ENCODE results near the gene PIK3R1.

PIK3R1 gene

GRCh38 chr5:68215208-68215897, at the start of gene PIK3R1:
Gene PIK3R1, plus strand, starts transcription at chr5:68215756. Its CDS starts 10,920 bp downstream, at chr5:68226676.
- DNase-seq (ENCODE audit: low read depth in 2 of 2) = peak; percentile 88 to 92

GRCh38 chr5:68167195-68167651, 48.3 kb upstream of the PIK3R1 start:
- DNase-seq (ENCODE audit: low read depth in 2 of 2) = no peak

DNA sequence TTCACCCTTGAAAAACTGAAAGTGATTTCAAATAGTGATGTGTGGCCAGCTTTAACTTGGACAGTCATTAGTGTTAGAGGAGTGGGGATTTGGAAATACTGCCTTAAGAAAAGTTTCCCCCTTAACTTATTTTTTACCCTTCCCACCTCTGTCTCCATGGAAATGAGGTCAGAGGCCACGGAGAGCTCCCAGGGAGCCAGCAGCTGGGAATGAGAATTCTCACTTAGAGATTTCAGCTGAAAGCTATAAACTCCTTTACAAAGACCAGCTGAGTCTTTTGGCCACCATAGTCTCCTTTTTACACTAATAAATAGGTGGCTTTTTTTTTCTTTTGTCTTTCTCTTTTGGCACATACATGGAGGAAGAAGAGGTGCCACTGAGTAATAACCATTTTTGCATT, 45.7 kb upstream of the PIK3R1 start:
- DNase-seq (ENCODE audit: low read depth in 2 of 2) = no peak

GRCh38 chr5:68170826-68171558, 44.6 kb upstream of the PIK3R1 start:
- DNase-seq (ENCODE audit: low read depth in 2 of 2) = no peak

DNA sequence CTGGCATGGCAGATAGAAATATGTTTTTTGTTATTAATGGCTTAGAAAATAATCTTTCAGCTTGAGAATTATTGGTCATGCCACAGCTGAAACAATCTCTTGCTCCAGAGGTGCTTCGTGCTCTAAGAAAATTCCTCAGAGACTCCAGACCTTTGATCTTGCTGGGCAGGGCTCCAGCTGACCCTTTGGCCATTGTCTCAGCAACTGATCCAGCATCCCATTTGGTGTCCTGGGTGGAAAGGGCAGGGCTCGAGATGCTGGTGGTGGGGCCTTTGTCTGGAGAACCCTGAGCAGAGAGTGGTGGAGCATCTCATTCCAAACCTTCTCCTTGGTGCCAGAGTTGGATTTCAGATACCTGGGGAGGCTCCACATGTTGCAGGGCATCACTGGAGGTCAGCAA, 43.2 kb upstream of the PIK3R1 start:
- no peak for DNase-seq (ENCODE audit: low read depth in 2 of 2)

- no peak for DNase-seq (ENCODE audit: low read depth in 2 of 2)
These were observed 42.5 kb upstream of the PIK3R1 start for GRCh38 chr5:68173007-68173406.

- DNase-seq (ENCODE audit: low read depth in 2 of 2) = no peak
These were observed 39.3 kb upstream of the PIK3R1 start for GRCh38 chr5:68176253-68176652.

- no peak for DNase-seq (ENCODE audit: low read depth in 2 of 2)
These were observed 38.6 kb upstream of the PIK3R1 start for GRCh38 chr5:68176802-68177479.

GRCh38 chr5:68177676-68178075, 37.9 kb upstream of the PIK3R1 start:
- DNase-seq (ENCODE audit: low read depth in 2 of 2) = no peak

GRCh38 chr5:68178579-68178978, 37.0 kb upstream of the PIK3R1 start:
- DNase-seq (ENCODE audit: low read depth in 2 of 2) = no peak

- no peak for DNase-seq (ENCODE audit: low read depth in 2 of 2)
These were observed 35.2 kb upstream of the PIK3R1 start for GRCh38 chr5:68180121-68181038.

GRCh38 chr5:68181039-68181599, 34.4 kb upstream of the PIK3R1 start:
- no peak for DNase-seq (ENCODE audit: low read depth in 2 of 2)

GRCh38 chr5:68182094-68182493, 33.5 kb upstream of the PIK3R1 start:
- DNase-seq (ENCODE audit: low read depth in 2 of 2) = no peak

DNA sequence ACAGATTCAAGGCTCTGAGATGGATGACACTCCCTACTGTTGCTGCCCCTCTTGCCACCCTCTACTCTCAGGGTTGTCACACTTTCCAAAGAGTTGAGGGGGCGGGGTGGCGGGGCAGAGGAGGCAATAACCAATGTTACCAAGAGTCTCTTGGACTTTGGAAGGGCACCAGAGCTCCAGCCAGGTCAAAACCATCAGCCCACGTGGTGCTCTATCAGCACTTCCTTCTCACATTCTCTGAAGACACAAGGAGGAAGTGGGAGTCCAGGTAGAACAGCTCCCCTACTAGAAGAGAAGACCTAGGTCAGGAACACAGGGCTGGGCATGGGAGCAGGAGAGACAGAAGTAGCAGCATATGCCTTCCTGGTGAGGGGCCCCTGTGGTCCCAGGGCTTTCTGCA, 33.0 kb upstream of the PIK3R1 start:
- no peak for DNase-seq (ENCODE audit: low read depth in 2 of 2)

- no peak for DNase-seq (ENCODE audit: low read depth in 2 of 2)
These were observed 28.1 kb upstream of the PIK3R1 start for GRCh38 chr5:68187268-68188055.

DNA sequence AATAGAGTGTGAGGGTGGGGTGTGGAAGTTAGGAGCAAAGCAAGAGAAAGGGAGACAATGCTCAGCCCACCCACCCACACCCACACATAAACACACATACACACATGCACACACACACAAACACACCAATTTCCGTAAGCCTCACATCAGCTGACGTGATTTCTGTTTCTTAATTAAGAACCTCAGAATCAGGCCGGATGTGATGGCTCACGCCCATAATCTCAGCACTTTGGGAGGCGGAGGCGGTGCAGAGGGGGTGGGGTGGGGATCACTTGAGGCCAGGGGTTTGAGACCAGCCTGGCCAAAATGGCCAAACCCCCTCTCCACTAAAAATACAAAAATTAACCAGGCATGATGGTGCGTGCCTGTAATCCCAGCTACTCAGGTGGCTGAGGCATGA, 26.4 kb upstream of the PIK3R1 start:
- no peak for DNase-seq (ENCODE audit: low read depth in 2 of 2)

DNA sequence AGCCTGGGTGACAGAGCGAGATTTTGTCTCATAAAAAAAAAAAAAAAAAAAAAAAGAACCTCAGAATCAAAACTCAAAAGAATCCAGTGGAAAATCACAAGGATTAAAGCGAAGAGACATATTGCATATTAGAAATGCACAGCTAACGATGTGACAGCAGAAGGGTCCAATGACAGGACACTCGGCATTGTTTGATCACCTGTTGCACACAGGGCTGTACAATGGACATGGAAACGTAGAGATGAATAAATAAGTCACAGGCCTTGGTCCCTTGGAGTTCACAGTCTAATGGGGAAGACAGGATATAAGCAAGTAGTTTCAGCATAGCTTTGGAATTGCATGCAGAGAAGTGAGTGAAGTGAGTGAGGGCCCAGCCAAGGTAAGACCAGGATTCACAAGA, 25.9 kb upstream of the PIK3R1 start:
- DNase-seq (ENCODE audit: low read depth in 2 of 2) = no peak

- DNase-seq (ENCODE audit: low read depth in 2 of 2) = no peak
These were observed 24.9 kb upstream of the PIK3R1 start for GRCh38 chr5:68190619-68191018.

- DNase-seq (ENCODE audit: low read depth in 2 of 2) = no peak
These were observed 24.3 kb upstream of the PIK3R1 start for GRCh38 chr5:68191083-68191791.

GRCh38 chr5:68192679-68193060, 22.9 kb upstream of the PIK3R1 start:
- no peak for DNase-seq (ENCODE audit: low read depth in 2 of 2)
